ENCODE results near the gene ARSB. TPM values are rescaled to one million over a fixed set of nuclear protein-coding genes. Genes with fewer than 3 reads are reported as not detected.

Gene ARSB
- total RNA-seq, 1 donor from 2014 or later: 21.6 TPM

DNA sequence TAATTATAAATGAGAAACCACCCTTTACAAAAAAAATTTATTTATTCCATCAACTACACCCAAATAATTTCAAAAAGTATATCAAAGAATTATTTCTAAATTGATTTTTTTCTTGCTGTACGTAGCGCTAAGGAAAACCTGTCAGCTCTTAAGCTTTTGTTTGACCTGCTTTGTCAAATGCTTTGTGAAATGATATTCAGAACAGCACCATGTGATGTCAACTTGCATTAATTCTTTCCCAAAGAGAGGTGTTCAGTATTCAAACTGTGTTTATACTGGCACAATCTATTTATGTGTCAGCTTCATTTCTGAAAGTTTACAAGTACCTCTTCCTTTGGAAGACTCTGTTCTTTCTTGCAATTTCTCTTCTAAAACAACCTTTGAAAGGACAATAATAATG is 12.0 kb upstream of the ARSB start:
- no peak overlapping the region for H3K4me3 ChIP-seq
- no peaks in the 10 kb centered on the region for H3K27me3 ChIP-seq (ENCODE audit: low read depth)
- no peak for TF ChIP-seq CTCF (IDR thresholded peaks at IDR 0.05)
- intact Hi-C loops (cut with DNase I): no loop called here
- H3K36me3 ChIP-seq: no peaks in the 10 kb centered on the region
- ATAC-seq: no peak
- H3K4me1 ChIP-seq: no peaks in the 10 kb centered on the region
- DNase-seq: no peak
- no peaks in the 10 kb centered on the region for H3K9me3 ChIP-seq
- no peak overlapping the region for H3K27ac ChIP-seq

GRCh38 chr5:78995521-78996007 is 10.5 kb upstream of the ARSB start:
- Histone ChIP-seq H3K4me1 (no peaks in the 10 kb centered on the region), H3K27me3 (ENCODE audit: low read depth) (no peaks in the 10 kb centered on the region), H3K36me3 (no peaks in the 10 kb centered on the region), H3K27ac (no peak overlapping the region), H3K4me3 (no peak overlapping the region), H3K9me3 (no peaks in the 10 kb centered on the region)
- no peak for DNase-seq
- TF ChIP-seq CTCF (IDR thresholded peaks at IDR 0.05): no peak
- ATAC-seq: no peak
- intact Hi-C loops (cut with DNase I): no loop called here

- no peak overlapping the region for H3K27ac ChIP-seq
- ATAC-seq (no peak), DNase-seq (no peak)
- no peak overlapping the region for H3K4me3 ChIP-seq
- H3K4me1 ChIP-seq: no peaks in the 10 kb centered on the region
- TF ChIP-seq CTCF (IDR thresholded peaks at IDR 0.05): no peak
- no peaks in the 10 kb centered on the region for H3K36me3 ChIP-seq
- intact Hi-C loops (cut with DNase I): no loop called here
- H3K9me3 ChIP-seq: no peaks in the 10 kb centered on the region
- H3K27me3 ChIP-seq (ENCODE audit: low read depth): no peaks in the 10 kb centered on the region
Observed at GRCh38 chr5:78993165-78993564, 8.1 kb upstream of the ARSB start.

- TF ChIP-seq CTCF (IDR thresholded peaks at IDR 0.05): no peak
- Histone ChIP-seq H3K9me3 (no peaks in the 10 kb centered on the region), H3K27ac (no peak overlapping the region), H3K27me3 (ENCODE audit: low read depth) (no peaks in the 10 kb centered on the region), H3K4me1 (no peaks in the 10 kb centered on the region), H3K36me3 (no peaks in the 10 kb centered on the region), H3K4me3 (no peak overlapping the region)
- intact Hi-C loops (cut with DNase I): no loop called here
- DNase-seq (no peak), ATAC-seq (no peak)
Observed at GRCh38 chr5:78992146-78992545, 7.0 kb upstream of the ARSB start.

GRCh38 chr5:78989080-78989479 is 4.0 kb upstream of the ARSB start:
- no peak for DNase-seq
- no peaks in the 10 kb centered on the region for H3K36me3 ChIP-seq
- no peak overlapping the region for H3K4me3 ChIP-seq
- intact Hi-C loops (cut with DNase I): no loop called here
- no peaks in the 10 kb centered on the region for H3K27me3 ChIP-seq (ENCODE audit: low read depth)
- H3K4me1 ChIP-seq: peaks cover 11% of the 10 kb centered on the region
- H3K27ac ChIP-seq: no peak overlapping the region
- no peaks in the 10 kb centered on the region for H3K9me3 ChIP-seq
- no peak for ATAC-seq
- TF ChIP-seq CTCF (IDR thresholded peaks at IDR 0.05): no peak
